B cell (primary cell): ENCODE measurements around the gene METTL5. TPM values are rescaled to one million over a fixed set of nuclear protein-coding genes. Genes with fewer than 3 reads are reported as not detected.

Experiments
- ATAC-seq: fragments of 200-7000 bp; cut with Tn5 transposase; one replicate; pipeline ENCODE4 v1.10.0; 2021; ENCODE audit warnings: low read depth, mild to moderate bottlenecking, moderate number of reproducible peaks, moderate library complexity
- CTCF ChIA-PET: fragments of 350-600 bp; sonication (Branson Sonifier 250); formaldehyde crosslinking; loops from one replicate; lab custom pipeline; 2021; ENCODE audit warnings: antibody characterized with exemption, inconsistent platforms; lab: Charles Lee
- POLR2A ChIA-PET: fragments of 350-600 bp; sonication (Branson Sonifier 250); formaldehyde crosslinking; loops from one replicate; lab custom pipeline; 2021; ENCODE audit warnings: antibody characterized with exemption; lab: Charles Lee
- DNase-seq: peaks from one replicate; pipeline ENCODE4 v3.0.0; 2013
- H2AFZ ChIP-seq: 2 replicates; pipeline ENCODE4 v1.6.1; 2012; ENCODE audit warnings: mild to moderate bottlenecking, low read depth, low read length; ENCODE audit not compliant: insufficient read depth, poor library complexity, severe bottlenecking
- H3K27ac ChIP-seq, 2 donors: 1 replicate in 1 of 2; 2 replicates in 1 of 2; pipeline ENCODE4 v1.5.1; 2012 to 2013; ENCODE audit warnings: low read length in 2 of 2, mild to moderate bottlenecking in 2 of 2, moderate library complexity in 1 of 2
- H3K27me3 ChIP-seq, 4 experiments: fragments of 200-600 bp in 1 of 4; sonication (generic) in 1 of 4; replicated peaks in 1 of 4; 1 replicate in 2 of 4; 2 replicates in 2 of 4; pipeline versions ENCODE4 v1.6.1 to v1.7.0; 2013 to 2016; ENCODE audit warnings: low read length in 3 of 4, mild to moderate bottlenecking in 2 of 4, mixed read lengths in 1 of 4, moderate library complexity in 1 of 4; ENCODE audit not compliant: insufficient read depth in 4 of 4, control insufficient read depth in 3 of 4; ENCODE audit errors: control extremely low read depth in 1 of 4
- H3K36me3 ChIP-seq, 2 experiments: replicated peaks in 1 of 2; 1 replicate in 1 of 2; 2 replicates in 1 of 2; pipeline versions ENCODE4 v1.6.1 to v1.7.1; 2013; ENCODE audit warnings: low read length in 1 of 2; ENCODE audit not compliant: insufficient read depth in 2 of 2, control insufficient read depth in 1 of 2; ENCODE audit errors: control extremely low read depth in 1 of 2, extremely low read depth in 1 of 2
- H3K4me1 ChIP-seq, 2 donors: fragments of 200-600 bp in 1 of 2; sonication (generic) in 1 of 2; 1 replicate in 1 of 2; 2 replicates in 1 of 2; pipeline versions ENCODE4 v1.5.1 to v1.6.1; 2013 to 2017; ENCODE audit warnings: low read length in 2 of 2; ENCODE audit not compliant: control insufficient read depth in 2 of 2, insufficient read depth in 2 of 2
- H3K4me2 ChIP-seq: replicated peaks from 2 replicates; pipeline ENCODE3; 2012; ENCODE audit warnings: mild to moderate bottlenecking, low read depth, low read length; ENCODE audit not compliant: poor library complexity, severe bottlenecking
- H3K4me3 ChIP-seq, 5 experiments: fragments of 200-600 bp in 1 of 5; sonication (generic) in 1 of 5; 1 replicate in 3 of 5; 2 replicates in 2 of 5; pipeline versions ENCODE4 v1.5.1 to v1.7.0; 2011 to 2016; ENCODE audit warnings: low read length in 4 of 5, mild to moderate bottlenecking in 4 of 5, low read depth in 2 of 5, control low read depth in 1 of 5, moderate library complexity in 1 of 5; ENCODE audit not compliant: insufficient read depth in 1 of 5; ENCODE audit errors: control extremely low read depth in 1 of 5, extremely low read depth in 1 of 5
- H3K79me2 ChIP-seq: fragments of 200-600 bp; sonication (generic); one replicate; pipeline ENCODE4 v1.6.0; 2016; ENCODE audit warnings: low read length; ENCODE audit not compliant: control insufficient read depth, insufficient read depth
- H3K9ac ChIP-seq: fragments of 200-600 bp; sonication (generic); 2 replicates; pipeline ENCODE4 v1.6.1; 2017; ENCODE audit warnings: mild to moderate bottlenecking, low read length, moderate library complexity
- H3K9me3 ChIP-seq, 3 donors: one replicate each; pipeline versions ENCODE4 v1.6.1 to v1.7.1; 2013; ENCODE audit warnings: low read length in 2 of 3; ENCODE audit not compliant: control insufficient read depth in 2 of 3, insufficient read depth in 1 of 3; ENCODE audit errors: control extremely low read depth in 1 of 3
- H4K20me1 ChIP-seq: 2 replicates; pipeline ENCODE4 v1.6.0; 2012; ENCODE audit warnings: mild to moderate bottlenecking, low read length; ENCODE audit not compliant: insufficient read depth, control insufficient read depth, poor library complexity, severe bottlenecking
- H3K27ac Mint-ChIP-seq: one replicate; pipeline ENCODE4 v1.8.0; 2021; ENCODE audit warnings: mixed read lengths
- H3K27me3 Mint-ChIP-seq: one replicate; pipeline ENCODE4 v1.8.0; 2021; ENCODE audit warnings: mixed read lengths
- H3K4me1 Mint-ChIP-seq: one replicate; pipeline ENCODE4 v1.8.0; 2021; ENCODE audit warnings: mixed read lengths
- H3K4me3 Mint-ChIP-seq: one replicate; pipeline ENCODE4 v1.8.0; 2021; ENCODE audit warnings: mixed read lengths
- H3K9me3 Mint-ChIP-seq: one replicate; pipeline ENCODE4 v1.8.0; 2022; ENCODE audit warnings: mixed read lengths; ENCODE audit not compliant: insufficient read depth
- CTCF ChIP-seq: fragments of 200-600 bp; IDR thresholded peaks from one replicate; pipeline ENCODE4 v1.8.0; 2022; ENCODE audit warnings: antibody characterized with exemption, mild to moderate bottlenecking
- EZH2 ChIP-seq: IDR thresholded peaks from 2 replicates; pipeline ENCODE4 v1.6.1; 2012; ENCODE audit warnings: borderline replicate concordance, low read depth, mild to moderate bottlenecking, moderate library complexity, low read length; ENCODE audit not compliant: insufficient read depth, poor library complexity, severe bottlenecking
- WGBS: methylation state at CpG from one replicate; pipeline ENCODE4 v1.1.5; 2013; ENCODE audit warnings: missing lambda C conversion rate; ENCODE audit not compliant: insufficient coverage; 5-methylcytosine and 5-hydroxymethylcytosine counted together
- intact Hi-C: fragments of 100-400 bp; cut with micrococcal nuclease; formaldehyde crosslinking; loops from one replicate; pipeline ENCODE4 v1.10.0; 2022
- polyA plus RNA-seq: library from polyadenylated mRNA; depleted of rRNA; stranded (reverse); fragments of >200 nt; gene quantifications from 2 replicates; pipeline ENCODE4 v1.2.3, GENCODE V29; 2012
- total RNA-seq, 2 donors: library from RNA; stranded (reverse); fragments of 120-200 nt in 1 of 2; gene quantifications; 1 replicate in 1 of 2; 2 replicates in 1 of 2; pipeline versions ENCODE4 v1.2.3 to v1.2.4, GENCODE V29; 2013 to 2022

Gene METTL5
- total and polyA plus RNA-seq, 2 donors (not counting 1 experiment from before 2014, with no cell fraction given) = 12.7 to 36.4 TPM

GRCh38 chr2:169771612-169772011 is 53.1 kb downstream of the METTL5 start:
- no peak for ATAC-seq
- ChIA-PET POLR2A (no interaction called here), CTCF (no interaction called here)
- Mint-ChIP-seq H3K27ac (no peak overlapping the region), H3K27me3 (peaks cover 20% of the 10 kb centered on the region), H3K9me3 (no peaks in the 10 kb centered on the region), H3K4me1 (peaks cover 16% of the 10 kb centered on the region), H3K4me3 (no peak overlapping the region)
- H3K27me3 ChIP-seq = peaks cover 0 to 32% (median 17%) of the 10 kb centered on the region in 4 experiments
- H3K79me2 ChIP-seq = no peaks in the 10 kb centered on the region
- no peaks in the 10 kb centered on the region for H3K36me3 ChIP-seq
- 100% methylated on average over 1 of the region's 2 CpGs for WGBS
- TF ChIP-seq CTCF = no peak
- TF ChIP-seq EZH2 = no peak
- no peak for DNase-seq
- no peaks in the 10 kb centered on the region for H4K20me1 ChIP-seq
- H3K4me1 ChIP-seq = peaks cover 19% of the 10 kb centered on the region in 2 donors
- H3K4me3 ChIP-seq = no peak overlapping the region
- H2AFZ ChIP-seq = no peak overlapping the region
- H3K4me2 ChIP-seq = no peak overlapping the region
- H3K9ac ChIP-seq = no peak overlapping the region
- intact Hi-C loops = no loop called here
- no peak overlapping the region for H3K27ac ChIP-seq
- peaks cover 0 to 13% (median 0%) of the 10 kb centered on the region in 3 donors for H3K9me3 ChIP-seq

GRCh38 chr2:169771021-169771420 is 53.7 kb downstream of the METTL5 start:
- ChIA-PET POLR2A (no interaction called here), CTCF (interaction anchor here (1.0 kb wide), 1 partner anchor 21 kb away, joined by 3 read pairs; no protein-coding TSS in a partner anchor)
- no peaks in the 10 kb centered on the region for H4K20me1 ChIP-seq
- H3K4me1 ChIP-seq = peaks cover 19% of the 10 kb centered on the region in 2 donors
- H2AFZ ChIP-seq = no peak overlapping the region
- H3K27ac ChIP-seq = no peak overlapping the region
- H3K79me2 ChIP-seq = no peaks in the 10 kb centered on the region
- intact Hi-C loops = no loop called here
- H3K4me3 ChIP-seq = no peak overlapping the region
- WGBS = 31% methylated on average over 3 of the region's 5 CpGs
- peaks cover 0 to 13% (median 0%) of the 10 kb centered on the region in 3 donors for H3K9me3 ChIP-seq
- Mint-ChIP-seq H3K4me1 (peaks cover 16% of the 10 kb centered on the region), H3K4me3 (no peak overlapping the region), H3K9me3 (no peaks in the 10 kb centered on the region), H3K27ac (no peak overlapping the region), H3K27me3 (peaks cover 20% of the 10 kb centered on the region)
- no peak for ATAC-seq
- peaks cover 0 to 32% (median 17%) of the 10 kb centered on the region in 4 experiments for H3K27me3 ChIP-seq
- H3K4me2 ChIP-seq = no peak overlapping the region
- no peaks in the 10 kb centered on the region for H3K36me3 ChIP-seq
- no peak overlapping the region for H3K9ac ChIP-seq
- TF ChIP-seq EZH2 (no peak), CTCF (no peak)
- DNase-seq = no peak
